NCI-H187 treated with DMSO at 0.1 percent for 48 hours (cell line): ENCODE measurements around the gene AKAP13.
"Not testable (repeated sequence)": the region's sequence is repeated elsewhere in the genome, so short reads cannot be mapped to it uniquely, and the experiment has no call there.

Experiments used
- DNase-seq: peaks from one replicate; lab custom pipeline; 2025; lab: John Stamatoyannopoulos, UW

AKAP13 gene

DNA sequence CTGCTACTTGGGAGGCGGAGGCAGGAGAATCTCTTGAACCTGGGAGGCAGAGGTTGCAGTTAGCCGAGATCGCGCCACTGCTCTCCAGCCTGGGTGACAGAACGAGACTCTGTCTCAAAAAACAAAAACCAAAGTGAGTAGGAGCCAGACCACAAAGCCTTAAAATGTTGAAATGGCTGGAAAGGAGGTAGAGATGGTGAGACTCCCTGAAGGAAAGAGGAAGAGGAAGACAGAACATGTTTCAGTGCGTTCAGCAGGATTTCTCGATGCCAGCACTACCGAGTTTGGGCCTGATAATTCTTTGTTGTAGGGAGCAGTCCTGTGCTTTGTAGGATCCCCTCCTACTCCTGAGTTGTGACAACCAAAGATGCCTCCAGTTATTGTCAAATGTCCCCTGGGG lies 189.9 kb downstream of the AKAP13 start:
- no peak for DNase-seq

DNA sequence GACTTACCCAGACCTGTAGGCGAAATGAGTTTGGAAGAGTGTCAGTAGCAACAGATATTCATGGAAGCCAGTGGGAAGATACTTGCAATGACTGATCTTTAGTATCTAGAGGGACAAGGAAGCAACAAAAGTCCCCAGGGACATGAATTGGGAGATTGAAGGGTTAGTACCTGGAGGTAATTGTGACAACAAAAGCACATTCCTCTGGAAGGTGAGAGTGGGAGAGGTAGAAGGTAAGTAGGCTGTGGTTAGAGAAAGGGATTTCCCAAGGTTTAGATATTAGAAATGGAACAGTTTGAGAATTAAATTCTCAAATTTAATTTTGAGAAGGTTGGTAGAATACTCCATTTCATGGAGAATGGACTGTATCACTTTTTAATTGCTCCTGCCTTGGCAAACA lies 191.4 kb downstream of the AKAP13 start:
- no peak for DNase-seq

- DNase-seq = no peak
Measured at GRCh38 chr15:85576392-85576791, 196.0 kb downstream of the AKAP13 start.

- DNase-seq = no peak
Measured at GRCh38 chr15:85578941-85579701, 198.7 kb downstream of the AKAP13 start.

DNA sequence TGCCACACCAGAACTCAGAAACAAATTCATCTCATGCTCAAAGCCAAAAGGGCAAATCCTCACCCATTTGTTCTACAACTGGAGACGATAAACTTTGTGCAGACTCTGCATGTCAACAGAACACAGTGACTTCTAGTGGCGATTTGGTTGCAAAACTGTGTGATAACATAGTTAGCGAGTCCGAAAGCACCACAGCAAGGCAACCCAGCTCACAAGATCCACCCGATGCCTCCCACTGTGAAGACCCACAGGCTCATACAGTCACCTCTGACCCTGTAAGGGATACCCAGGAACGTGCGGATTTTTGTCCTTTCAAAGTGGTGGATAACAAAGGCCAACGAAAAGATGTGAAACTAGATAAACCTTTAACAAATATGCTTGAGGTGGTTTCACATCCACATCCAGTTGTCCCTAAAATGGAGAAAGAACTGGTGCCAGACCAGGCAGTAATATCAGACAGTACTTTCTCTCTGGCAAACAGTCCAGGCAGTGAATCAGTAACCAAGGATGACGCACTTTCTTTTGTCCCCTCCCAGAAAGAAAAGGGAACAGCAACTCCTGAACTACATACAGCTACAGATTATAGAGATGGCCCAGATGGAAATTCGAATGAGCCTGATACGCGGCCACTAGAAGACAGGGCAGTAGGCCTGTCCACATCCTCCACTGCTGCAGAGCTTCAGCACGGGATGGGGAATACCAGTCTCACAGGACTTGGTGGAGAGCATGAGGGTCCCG lies 199.7 kb downstream of the AKAP13 start:
- DNase-seq = no peak

GRCh38 chr15:85580879-85581278 lies 200.5 kb downstream of the AKAP13 start:
- no peak for DNase-seq

DNA sequence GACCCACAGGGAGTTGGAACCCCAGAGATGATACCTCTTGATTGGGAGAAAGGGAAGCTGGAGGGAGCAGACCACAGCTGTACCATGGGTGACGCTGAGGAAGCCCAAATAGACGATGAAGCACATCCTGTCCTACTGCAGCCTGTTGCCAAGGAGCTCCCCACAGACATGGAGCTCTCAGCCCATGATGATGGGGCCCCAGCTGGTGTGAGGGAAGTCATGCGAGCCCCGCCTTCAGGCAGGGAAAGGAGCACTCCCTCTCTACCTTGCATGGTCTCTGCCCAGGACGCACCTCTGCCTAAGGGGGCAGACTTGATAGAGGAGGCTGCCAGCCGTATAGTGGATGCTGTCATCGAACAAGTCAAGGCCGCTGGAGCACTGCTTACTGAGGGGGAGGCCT lies 201.1 kb downstream of the AKAP13 start:
- no peak for DNase-seq

DNA sequence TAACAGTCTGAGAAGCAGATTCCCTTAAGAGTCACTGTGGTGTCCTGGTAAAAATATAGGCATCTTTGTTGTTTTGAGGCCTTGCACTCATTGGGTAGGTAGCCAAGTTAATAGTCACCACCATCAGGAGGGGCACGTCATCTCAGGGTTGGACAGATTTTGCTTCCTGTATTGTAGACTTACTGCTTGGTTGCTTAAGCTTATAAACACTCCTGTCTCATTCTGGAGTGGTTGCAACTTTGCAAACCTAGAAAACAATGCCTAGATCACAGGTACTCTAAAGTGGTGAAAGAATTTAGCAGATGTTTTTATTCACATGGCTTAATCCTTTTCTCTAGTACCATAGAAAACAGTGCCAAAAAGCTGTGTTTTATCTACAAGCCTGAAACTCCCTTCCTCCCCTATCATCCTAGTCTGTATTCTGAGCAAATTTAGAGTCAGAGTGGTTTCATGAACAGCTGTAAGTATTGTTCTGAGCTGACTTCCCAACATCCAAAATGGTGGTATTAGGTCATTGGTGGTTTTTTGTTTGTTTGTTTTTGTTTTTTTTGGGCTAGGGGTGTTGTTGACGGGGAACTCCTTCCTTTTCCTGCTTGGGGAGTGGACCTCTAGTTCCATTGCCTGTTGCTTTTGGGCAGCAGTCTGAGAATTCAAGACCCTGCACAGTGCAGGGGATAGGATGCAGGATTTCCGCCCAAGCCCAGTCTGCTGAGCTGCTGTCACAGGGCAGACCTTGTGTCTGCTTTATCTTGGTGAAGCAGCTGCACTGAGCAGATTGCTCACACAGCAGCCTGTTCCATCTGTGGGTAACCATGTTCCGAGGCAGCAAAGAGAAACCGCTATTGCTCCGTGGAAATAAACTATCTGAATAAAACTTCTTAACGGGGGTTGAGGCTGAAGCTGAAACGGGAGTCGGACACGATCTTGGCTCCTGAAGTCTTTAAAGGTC lies 202.0 kb downstream of the AKAP13 start:
- no peak for DNase-seq

DNA sequence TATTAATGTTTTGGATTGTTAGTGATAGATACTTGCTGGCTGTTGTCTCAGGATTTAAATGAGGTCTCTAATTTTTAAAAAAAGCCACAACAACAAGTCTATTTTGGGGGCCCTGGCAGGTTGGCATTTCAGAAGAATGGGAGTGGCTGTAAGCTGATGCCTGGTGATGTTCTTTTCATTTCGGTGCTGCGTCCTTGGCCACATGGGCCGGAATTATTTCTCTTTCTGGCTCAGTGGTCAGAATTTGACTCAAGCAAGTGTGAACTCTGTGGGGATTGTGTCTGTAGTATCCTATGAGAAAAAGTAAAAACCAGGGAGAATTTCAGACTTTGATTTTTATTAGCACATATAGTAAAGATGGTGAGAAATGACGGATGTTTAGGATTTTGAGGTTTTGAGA lies 203.0 kb downstream of the AKAP13 start:
- DNase-seq = no peak

- no peak for DNase-seq
Measured at GRCh38 chr15:85583923-85584390, 203.6 kb downstream of the AKAP13 start.

DNA sequence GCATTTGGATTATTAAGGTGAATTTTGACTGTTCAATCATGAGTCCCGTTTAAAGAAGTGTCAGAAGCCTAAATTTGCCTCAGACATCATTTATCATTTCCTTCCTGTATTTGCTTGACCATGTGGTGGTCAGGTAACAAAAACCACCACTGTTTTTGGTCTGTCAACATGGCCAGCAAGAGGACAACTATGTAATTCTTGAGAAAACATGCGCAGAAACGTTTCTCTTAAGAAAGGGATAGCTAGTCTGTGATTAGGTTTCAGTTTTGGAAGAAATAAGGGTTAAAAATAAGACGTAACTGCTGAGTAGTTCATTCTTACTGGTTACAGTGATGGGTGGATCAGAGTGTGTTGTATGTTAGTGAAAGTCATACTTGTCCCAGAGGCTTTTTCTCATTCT lies 204.5 kb downstream of the AKAP13 start:
- no peak for DNase-seq

GRCh38 chr15:85586196-85586595 lies 205.8 kb downstream of the AKAP13 start:
- DNase-seq = not testable (repeated sequence)

DNA sequence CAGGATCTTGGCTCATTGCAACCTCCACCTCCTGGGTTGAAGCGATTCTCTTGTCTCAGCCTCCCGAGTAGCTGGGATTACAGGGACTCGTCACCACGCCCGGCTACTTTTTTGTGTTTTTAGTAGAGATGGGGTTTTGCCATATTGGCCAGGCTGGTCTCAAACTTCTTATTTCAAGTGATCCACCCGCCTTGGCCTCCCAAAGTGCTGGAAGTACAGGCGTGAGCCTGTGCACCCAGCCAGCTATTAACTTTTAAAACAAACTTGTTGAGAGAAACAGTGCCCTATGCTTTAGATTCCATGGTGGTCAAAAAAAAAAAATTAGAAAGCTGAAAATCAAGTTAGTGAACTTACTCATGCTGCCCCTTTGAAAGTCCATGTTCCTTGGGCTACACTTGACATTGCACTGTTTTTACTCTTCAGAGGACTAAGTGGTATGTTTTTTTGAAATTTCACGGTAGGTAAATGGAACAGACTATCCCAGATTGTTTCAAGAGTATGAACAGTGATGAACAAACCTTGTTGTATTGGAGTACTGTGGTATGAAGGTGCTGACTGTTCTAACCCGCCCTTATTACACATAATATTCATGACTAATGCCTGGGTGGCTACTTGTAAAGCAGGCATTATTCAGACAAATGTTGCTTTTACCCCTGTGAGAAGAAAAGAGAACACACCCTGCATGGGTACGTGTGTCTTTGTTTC lies 207.5 kb downstream of the AKAP13 start:
- no peak for DNase-seq

GRCh38 chr15:85588677-85589076 lies 208.3 kb downstream of the AKAP13 start:
- no peak for DNase-seq

- DNase-seq = no peak
Measured at GRCh38 chr15:85589851-85590250, 209.4 kb downstream of the AKAP13 start.

DNA sequence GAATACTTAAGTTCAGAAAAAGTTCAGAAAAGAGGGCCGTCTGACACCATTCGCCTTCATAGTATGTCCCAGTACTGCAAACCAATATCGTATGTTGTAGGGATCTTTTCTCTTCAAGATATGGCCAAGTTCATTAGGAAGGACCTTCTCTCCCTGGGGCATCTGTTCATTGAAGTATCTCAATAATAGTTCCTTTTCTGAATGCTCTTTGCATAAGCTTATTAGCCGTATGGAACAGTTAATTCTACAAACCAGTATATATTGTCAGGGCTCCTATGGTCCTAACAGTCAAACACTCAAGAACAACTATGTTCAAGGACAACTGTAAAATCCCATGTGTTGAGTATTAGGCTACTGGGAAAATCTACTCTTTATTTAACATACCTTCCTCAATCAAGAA lies 211.2 kb downstream of the AKAP13 start:
- no peak for DNase-seq

- DNase-seq = no peak
Measured at GRCh38 chr15:85592148-85592547, 211.7 kb downstream of the AKAP13 start.

GRCh38 chr15:85593809-85594445 lies 213.5 kb downstream of the AKAP13 start:
- DNase-seq = no peak

GRCh38 chr15:85595804-85596536 lies 215.6 kb downstream of the AKAP13 start:
- DNase-seq = no peak

- DNase-seq = no peak
Measured at GRCh38 chr15:85597155-85597815, 216.9 kb downstream of the AKAP13 start.
